H9 (cell line): ENCODE measurements around the gene KRTAP8-1. TPM values are rescaled to one million over a fixed set of nuclear protein-coding genes. Genes with fewer than 3 reads are reported as not detected.

ENCODE experiments used
- DNase-seq: peaks from one replicate; pipeline ENCODE4 v3.0.0-alpha.2; 2017
- H2AFZ ChIP-seq: one replicate; pipeline ENCODE4 v1.6.1; 2013; ENCODE audit warnings: mild to moderate bottlenecking, low read length, control low read depth, moderate library complexity
- H2AK5ac ChIP-seq: 2 replicates; pipeline ENCODE4 v1.6.1; 2013; ENCODE audit warnings: low read length, control low read depth, mixed read lengths; ENCODE audit not compliant: insufficient read length
- H2BK120ac ChIP-seq: one replicate; pipeline ENCODE4 v1.6.1; 2013; ENCODE audit warnings: low read depth, mild to moderate bottlenecking, low read length, control low read depth, inconsistent platforms; ENCODE audit not compliant: poor library complexity, severe bottlenecking
- H2BK12ac ChIP-seq: 2 replicates; pipeline ENCODE4 v1.6.1; 2013; ENCODE audit warnings: low read length, control low read depth, mixed read lengths, low read depth; ENCODE audit not compliant: insufficient read length
- H2BK15ac ChIP-seq: 2 replicates; pipeline ENCODE4 v1.6.1; 2013; ENCODE audit warnings: low read depth, low read length, control low read depth
- H2BK20ac ChIP-seq: one replicate; pipeline ENCODE4 v1.6.1; 2013; ENCODE audit warnings: low read depth, mild to moderate bottlenecking, low read length, control low read depth, inconsistent platforms; ENCODE audit not compliant: poor library complexity, severe bottlenecking
- H2BK5ac ChIP-seq: 2 replicates; pipeline ENCODE4 v1.6.1; 2013; ENCODE audit warnings: low read length, control low read depth, mixed read lengths; ENCODE audit not compliant: insufficient read length
- H3K14ac ChIP-seq: 2 replicates; pipeline ENCODE4 v1.6.1; 2013; ENCODE audit warnings: low read length, control low read depth; ENCODE audit not compliant: insufficient read depth
- H3K18ac ChIP-seq: 2 replicates; pipeline ENCODE4 v1.6.1; 2013; ENCODE audit warnings: low read depth, mild to moderate bottlenecking, mixed read lengths, low read length, control low read depth; ENCODE audit not compliant: insufficient read length
- H3K23ac ChIP-seq: 2 replicates; pipeline ENCODE4 v1.6.1; 2013; ENCODE audit warnings: low read length, control low read depth, mixed read lengths, low read depth; ENCODE audit not compliant: insufficient read length
- H3K23me2 ChIP-seq: 2 replicates; pipeline ENCODE4 v1.6.1; 2013; ENCODE audit warnings: low read depth, mild to moderate bottlenecking, mixed read lengths, low read length, control low read depth; ENCODE audit not compliant: insufficient read length, poor library complexity, severe bottlenecking
- H3K27ac ChIP-seq: 2 replicates; pipeline ENCODE4 v1.5.1; 2013; ENCODE audit warnings: low read length, control low read depth, mixed read lengths, low read depth; ENCODE audit not compliant: insufficient read length
- H3K27me3 ChIP-seq: 2 replicates; pipeline ENCODE4 v1.6.1; 2013; ENCODE audit warnings: low read length, control low read depth, inconsistent platforms; ENCODE audit not compliant: insufficient read depth
- H3K4ac ChIP-seq: 2 replicates; pipeline ENCODE4 v1.6.1; 2013; ENCODE audit warnings: low read depth, mild to moderate bottlenecking, control low read depth, inconsistent platforms, low read length, moderate library complexity
- H3K4me1 ChIP-seq: 2 replicates; pipeline ENCODE4 v1.6.1; 2013; ENCODE audit warnings: low read length, control low read depth, inconsistent platforms; ENCODE audit not compliant: insufficient read depth
- H3K4me2 ChIP-seq: 2 replicates; pipeline ENCODE4 v1.6.1; 2013; ENCODE audit warnings: low read length, control low read depth, mixed read lengths; ENCODE audit not compliant: insufficient read length, insufficient read depth
- H3K56ac ChIP-seq: 2 replicates; pipeline ENCODE4 v1.6.1; 2013; ENCODE audit warnings: low read depth, mild to moderate bottlenecking, mixed read lengths, low read length, control low read depth; ENCODE audit not compliant: insufficient read length
- H3K79me1 ChIP-seq: 2 replicates; pipeline ENCODE4 v1.6.1; 2013; ENCODE audit warnings: low read depth, mild to moderate bottlenecking, moderate library complexity, low read length, control low read depth, inconsistent platforms; ENCODE audit not compliant: insufficient read depth, poor library complexity, severe bottlenecking
- H3K79me2 ChIP-seq: 2 replicates; pipeline ENCODE4 v1.6.1; 2013; ENCODE audit warnings: low read length, control low read depth, inconsistent platforms; ENCODE audit not compliant: insufficient read depth
- H3K9ac ChIP-seq: 2 replicates; pipeline ENCODE4 v1.6.1; 2013; ENCODE audit warnings: low read length, control low read depth, mixed read lengths; ENCODE audit not compliant: insufficient read length; ENCODE audit errors: extremely low read depth
- H3K9me3 ChIP-seq: one replicate; pipeline ENCODE4 v1.6.1; 2013; ENCODE audit warnings: low read depth, low read length, inconsistent platforms; ENCODE audit not compliant: control insufficient read depth
- H3T11ph ChIP-seq: one replicate; pipeline ENCODE4 v1.6.1; 2013; ENCODE audit warnings: mild to moderate bottlenecking, low read length, control low read depth, inconsistent platforms
- H4K20me1 ChIP-seq: one replicate; pipeline ENCODE4 v1.6.1; 2013; ENCODE audit not compliant: control insufficient read depth, insufficient read length, insufficient read depth
- H4K5ac ChIP-seq: 2 replicates; pipeline ENCODE4 v1.6.1; 2013; ENCODE audit warnings: low read depth, mild to moderate bottlenecking, mixed read lengths, low read length, control low read depth; ENCODE audit not compliant: insufficient read length
- H4K8ac ChIP-seq: replicated peaks from 2 replicates; pipeline ENCODE4 v1.6.1; 2013; ENCODE audit warnings: low read length, control low read depth, mixed read lengths, low read depth; ENCODE audit not compliant: insufficient read length
- H4K91ac ChIP-seq: 2 replicates; pipeline ENCODE4 v1.6.1; 2013; ENCODE audit warnings: low read depth, mild to moderate bottlenecking, moderate library complexity, mixed read lengths, low read length, control low read depth; ENCODE audit not compliant: insufficient read length
- H3K27ac Mint-ChIP-seq, 3 experiments: 2 replicates in 2 of 3; 3 replicates in 1 of 3; pipeline ENCODE4 v1.8.0; 2020 to 2021; ENCODE audit warnings: mixed read lengths in 3 of 3, mild to moderate bottlenecking in 1 of 3, moderate library complexity in 1 of 3
- H3K27me3 Mint-ChIP-seq: 2 replicates; pipeline ENCODE4 v1.8.0; 2021; ENCODE audit warnings: low read depth, mild to moderate bottlenecking, moderate library complexity, mixed read lengths
- H3K36me3 Mint-ChIP-seq, 3 experiments: 2 replicates in 2 of 3; 3 replicates in 1 of 3; pipeline ENCODE4 v1.8.0; 2020 to 2021; ENCODE audit warnings: low read depth in 3 of 3, mixed read lengths in 3 of 3; ENCODE audit not compliant: insufficient read depth in 1 of 3
- H3K4me1 Mint-ChIP-seq, 2 experiments: 2 replicates each; pipeline ENCODE4 v1.8.0; 2020; ENCODE audit warnings: mixed read lengths in 2 of 2
- H3K4me3 Mint-ChIP-seq, 2 experiments: 2 replicates in 1 of 2; 3 replicates in 1 of 2; pipeline ENCODE4 v1.8.0; 2020 to 2021; ENCODE audit warnings: mild to moderate bottlenecking in 2 of 2, mixed read lengths in 2 of 2, moderate library complexity in 1 of 2
- H3K9me3 Mint-ChIP-seq, 2 experiments: 2 replicates in 1 of 2; 3 replicates in 1 of 2; pipeline ENCODE4 v1.8.0; 2020; ENCODE audit warnings: mild to moderate bottlenecking in 2 of 2, mixed read lengths in 2 of 2, moderate library complexity in 1 of 2
- WGBS: extraction: QIAGEN DNeasy Blood & Tissue Kit; methylation state at CpG from one replicate; pipeline ENCODE4 v1.1.7; 2013; ENCODE audit warnings: missing lambda C conversion rate, low lambda C conversion rate, mixed read lengths; ENCODE audit not compliant: insufficient read length; ENCODE audit errors: extremely low coverage; 5-methylcytosine and 5-hydroxymethylcytosine counted together
- total RNA-seq: library from RNA; stranded (reverse); gene quantifications from 2 replicates; pipeline ENCODE4 v1.2.1, GENCODE V29; 2021
- TF ChIP-seq, protein P1 (sequence below): fragments of 200-600 bp; sonication (generic); conservative IDR thresholded peaks from 3 replicates; pipeline ENCODE4 v1.8.0; 2021; ENCODE audit warnings: antibody characterized with exemption, mild to moderate bottlenecking

Gene KRTAP8-1
- total RNA-seq, 1 experiment from 2014 or later: not detected

GRCh38 chr21:30818837-30819610 is 6.0 kb upstream of the KRTAP8-1 start:
- peaks cover 3% of the 10 kb centered on the region; the same call in 1 of the 2 replicates for H3K27me3 Mint-ChIP-seq
- Histone ChIP-seq H4K8ac (no peak overlapping the region), H3K4me1 (0 out of 2 replicates have a peak, but pooled peaks cover 2% of the 10 kb centered on the region), H3K4ac (no peak overlapping the region), H4K5ac (no peak overlapping the region), H2BK20ac (no peak overlapping the region), H3K4me2 (no peak overlapping the region), H3K79me1 (no peaks in the 10 kb centered on the region), H2BK12ac (no peak overlapping the region), H3K9me3 (no peaks in the 10 kb centered on the region), H4K91ac (no peak overlapping the region), H2BK15ac (no peak overlapping the region), H2BK5ac (no peak overlapping the region), H3T11ph (no peak overlapping the region), H4K20me1 (no peaks in the 10 kb centered on the region), H3K27ac (no peak overlapping the region), H3K9ac (no peak overlapping the region), H3K23ac (no peak overlapping the region), H3K18ac (no peak overlapping the region), H3K56ac (no peak overlapping the region), H2BK120ac (no peak overlapping the region), H2AFZ (no peak overlapping the region), H3K23me2 (no peaks in the 10 kb centered on the region), H3K79me2 (no peaks in the 10 kb centered on the region), H2AK5ac (no peak overlapping the region), H3K27me3 (no peaks in the 10 kb centered on the region), H3K14ac (no peak overlapping the region)
- no peak for DNase-seq
- TF ChIP-seq, protein P1, sequence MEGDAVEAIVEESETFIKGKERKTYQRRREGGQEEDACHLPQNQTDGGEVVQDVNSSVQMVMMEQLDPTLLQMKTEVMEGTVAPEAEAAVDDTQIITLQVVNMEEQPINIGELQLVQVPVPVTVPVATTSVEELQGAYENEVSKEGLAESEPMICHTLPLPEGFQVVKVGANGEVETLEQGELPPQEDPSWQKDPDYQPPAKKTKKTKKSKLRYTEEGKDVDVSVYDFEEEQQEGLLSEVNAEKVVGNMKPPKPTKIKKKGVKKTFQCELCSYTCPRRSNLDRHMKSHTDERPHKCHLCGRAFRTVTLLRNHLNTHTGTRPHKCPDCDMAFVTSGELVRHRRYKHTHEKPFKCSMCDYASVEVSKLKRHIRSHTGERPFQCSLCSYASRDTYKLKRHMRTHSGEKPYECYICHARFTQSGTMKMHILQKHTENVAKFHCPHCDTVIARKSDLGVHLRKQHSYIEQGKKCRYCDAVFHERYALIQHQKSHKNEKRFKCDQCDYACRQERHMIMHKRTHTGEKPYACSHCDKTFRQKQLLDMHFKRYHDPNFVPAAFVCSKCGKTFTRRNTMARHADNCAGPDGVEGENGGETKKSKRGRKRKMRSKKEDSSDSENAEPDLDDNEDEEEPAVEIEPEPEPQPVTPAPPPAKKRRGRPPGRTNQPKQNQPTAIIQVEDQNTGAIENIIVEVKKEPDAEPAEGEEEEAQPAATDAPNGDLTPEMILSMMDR: no peak
- no CpG with 5 or more reads among the region's 7 CpGs for WGBS
- H3K27ac Mint-ChIP-seq: no peak overlapping the region
- peaks cover 0 to 10% (median 0%) of the 10 kb centered on the region in 3 experiments; a peak in 3 of 7 replicates for H3K36me3 Mint-ChIP-seq
- no peaks in the 10 kb centered on the region; a peak in 1 of 5 replicates for H3K9me3 Mint-ChIP-seq
- no peaks in the 10 kb centered on the region for H3K4me1 Mint-ChIP-seq
- no peak overlapping the region for H3K4me3 Mint-ChIP-seq
